GM21717 (cell line): Measurements from ENCODE around the gene ABCC8.

Source experiments
- ATAC-seq: cut with Tn5 transposase; IDR thresholded peaks from one replicate; pipeline ENCODE4 v1.9.1; 2021; ENCODE audit warnings: mild to moderate bottlenecking, moderate library complexity; ENCODE audit not compliant: unreplicated experiment

ABCC8 gene

GRCh38 chr11:17368551-17368950 lies 108.1 kb downstream of the ABCC8 start:
- ATAC-seq: no peak

GRCh38 chr11:17366495-17366894 lies 110.2 kb downstream of the ABCC8 start:
- no peak for ATAC-seq

- ATAC-seq: peak; percentile 35
Observed at GRCh38 chr11:17354601-17354991, 122.0 kb downstream of the ABCC8 start.

- ATAC-seq: no peak
Observed at GRCh38 chr11:17353821-17354600, 122.6 kb downstream of the ABCC8 start.

- ATAC-seq: peak; percentile 43
Observed at GRCh38 chr11:17352950-17353820, 123.5 kb downstream of the ABCC8 start.

- no peak for ATAC-seq
Observed at GRCh38 chr11:17351510-17352176, 125.0 kb downstream of the ABCC8 start, which contains the start of gene NCR3LG1. Gene NCR3LG1, plus strand, starts transcription at chr11:17351800. Its CDS starts 170 bp downstream, at chr11:17351970.

- no peak for ATAC-seq
Observed at GRCh38 chr11:17351172-17351509, 125.5 kb downstream of the ABCC8 start.

GRCh38 chr11:17350455-17351171 lies 126.0 kb downstream of the ABCC8 start:
- ATAC-seq: no peak

GRCh38 chr11:17347676-17348075 lies 129.0 kb downstream of the ABCC8 start:
- ATAC-seq: no peak

GRCh38 chr11:17343907-17344306 lies 132.7 kb downstream of the ABCC8 start:
- ATAC-seq: no peak

- no peak for ATAC-seq
Observed at GRCh38 chr11:17343257-17343656, 133.4 kb downstream of the ABCC8 start.
